NCI-H128 (cell line): ENCODE results near the gene MMP20.

Source experiments
- DNase-seq: peaks from one replicate; lab custom pipeline; 2025; ENCODE audit not compliant: unreplicated experiment; lab: John Stamatoyannopoulos, UW

Gene MMP20

GRCh38 chr11:102623998-102624397 is 1.1 kb downstream of the MMP20 start:
- no peak for DNase-seq

DNA sequence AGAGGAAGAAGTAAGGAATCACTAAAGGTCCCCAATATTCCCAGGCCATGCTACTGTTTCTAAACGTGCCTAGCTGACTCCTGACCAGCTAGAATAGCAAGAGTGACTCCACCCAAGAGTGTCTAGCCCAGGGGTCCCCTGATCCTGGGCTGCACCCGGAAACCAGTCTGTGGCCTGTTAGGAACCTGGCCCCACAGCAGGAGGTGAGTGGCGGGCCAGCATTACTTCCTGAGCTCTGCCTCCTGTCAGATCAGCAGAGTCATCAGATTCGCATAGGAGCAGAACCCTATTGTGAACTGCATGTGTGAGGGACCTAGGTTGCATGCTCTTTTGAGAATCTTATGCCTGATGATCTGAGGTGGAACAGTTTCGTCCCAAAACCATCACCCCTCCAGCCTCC is 2.0 kb downstream of the MMP20 start:
- no peak for DNase-seq

- no peak for DNase-seq
These were observed 2.9 kb downstream of the MMP20 start for GRCh38 chr11:102622258-102622657.

DNA sequence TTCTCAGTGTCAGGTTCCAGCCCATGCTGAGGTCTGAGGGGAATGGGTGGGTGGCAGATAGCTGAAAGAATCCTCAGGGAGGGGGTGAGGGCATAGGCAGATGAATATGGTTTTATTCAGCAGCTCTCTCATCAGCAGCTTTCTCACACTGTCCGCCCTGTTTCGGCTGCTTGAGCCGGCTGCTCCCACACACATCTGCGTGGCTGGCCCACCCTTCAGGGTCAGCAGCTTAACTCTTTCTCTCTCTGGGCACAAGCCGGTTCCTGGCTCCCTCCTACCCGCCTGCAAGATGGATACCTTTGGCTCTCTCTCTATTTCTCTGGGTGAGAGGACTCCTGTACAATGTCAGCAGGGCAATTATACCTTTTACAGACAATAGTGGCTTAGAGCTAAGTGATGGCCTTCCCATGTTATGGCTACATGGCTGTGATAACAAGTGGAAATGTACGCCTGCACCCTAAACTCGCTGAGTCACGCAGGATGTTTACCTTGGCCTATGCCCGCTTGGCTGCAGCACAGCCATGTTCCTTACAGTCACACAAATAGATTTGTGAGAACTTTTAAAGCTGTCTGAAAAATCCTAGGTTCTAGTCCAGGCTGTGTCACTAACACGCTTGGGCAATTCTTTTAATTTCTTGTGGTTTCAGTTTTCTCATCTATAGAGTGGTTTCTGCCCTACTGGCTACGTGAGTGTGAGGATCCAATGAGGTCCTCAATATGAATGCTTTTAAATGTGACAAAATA is 4.1 kb downstream of the MMP20 start:
- no peak for DNase-seq

DNA sequence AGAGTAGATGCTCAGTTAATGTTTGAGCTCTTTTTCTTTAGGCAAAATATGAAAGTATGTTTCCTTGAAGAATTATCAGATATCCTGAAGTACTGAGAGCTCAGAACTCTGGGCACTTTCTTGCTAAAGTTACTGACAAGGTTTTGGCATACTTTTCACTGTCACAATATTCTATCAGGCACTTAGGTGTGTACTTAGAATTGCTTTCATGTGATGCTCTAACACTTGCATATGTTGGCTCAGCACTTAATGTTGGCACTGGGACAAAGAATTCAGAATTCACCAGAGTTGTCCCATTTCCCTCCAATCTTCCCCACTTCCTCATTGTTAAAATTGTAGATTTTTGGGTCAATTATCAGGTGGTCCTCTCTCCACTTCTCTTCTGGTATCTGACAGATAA is 5.0 kb downstream of the MMP20 start:
- no peak for DNase-seq

- DNase-seq, result no peak
These were observed 7.6 kb downstream of the MMP20 start for GRCh38 chr11:102617466-102618008.

DNA sequence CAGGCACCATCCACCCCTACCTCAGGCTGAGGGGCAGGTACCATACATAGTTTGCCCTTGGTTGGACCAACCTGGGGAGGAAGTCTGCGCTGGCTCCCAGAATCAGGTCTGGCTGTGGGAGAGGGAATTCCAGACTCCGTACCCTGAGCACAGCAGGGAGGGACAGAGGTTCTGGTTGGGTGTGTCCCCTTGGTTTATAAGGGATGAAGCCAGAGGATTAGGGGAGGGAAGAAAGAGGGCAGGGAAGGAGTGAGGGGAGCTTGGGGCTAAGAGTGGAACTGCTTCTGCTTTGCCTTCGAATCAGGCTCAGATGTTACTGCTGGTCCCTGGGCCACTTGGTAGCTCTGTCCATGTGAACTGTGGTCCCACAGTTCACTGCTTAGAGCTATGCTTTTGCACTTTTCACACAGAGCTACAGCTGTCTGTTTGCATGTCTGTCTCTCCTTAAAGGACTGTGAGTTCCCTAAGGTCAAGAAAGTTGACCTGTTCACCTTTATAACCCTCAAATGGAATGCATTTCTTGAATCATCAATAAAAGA is 9.2 kb downstream of the MMP20 start:
- no peak for DNase-seq

GRCh38 chr11:102615077-102615893 is 9.8 kb downstream of the MMP20 start:
- no peak for DNase-seq

DNA sequence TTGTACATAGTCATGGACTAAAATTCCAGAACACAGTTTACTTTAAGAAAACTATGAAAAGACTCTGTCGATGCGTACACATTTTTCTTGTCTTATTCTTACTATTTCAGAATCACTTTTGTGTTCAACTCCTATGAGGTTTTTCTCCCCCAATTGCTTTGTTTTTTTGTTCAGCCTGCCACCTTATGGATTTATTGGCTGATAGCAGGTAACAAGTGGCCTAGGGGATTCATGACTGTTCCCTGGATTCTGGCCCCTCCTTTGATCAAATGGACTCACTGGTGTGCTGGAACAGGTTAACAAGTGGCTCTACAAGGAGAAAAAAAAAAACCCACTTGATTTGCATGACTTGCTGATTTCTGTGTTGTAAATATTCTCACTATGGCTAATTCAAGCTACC is 10.6 kb downstream of the MMP20 start:
- DNase-seq, result no peak

DNA sequence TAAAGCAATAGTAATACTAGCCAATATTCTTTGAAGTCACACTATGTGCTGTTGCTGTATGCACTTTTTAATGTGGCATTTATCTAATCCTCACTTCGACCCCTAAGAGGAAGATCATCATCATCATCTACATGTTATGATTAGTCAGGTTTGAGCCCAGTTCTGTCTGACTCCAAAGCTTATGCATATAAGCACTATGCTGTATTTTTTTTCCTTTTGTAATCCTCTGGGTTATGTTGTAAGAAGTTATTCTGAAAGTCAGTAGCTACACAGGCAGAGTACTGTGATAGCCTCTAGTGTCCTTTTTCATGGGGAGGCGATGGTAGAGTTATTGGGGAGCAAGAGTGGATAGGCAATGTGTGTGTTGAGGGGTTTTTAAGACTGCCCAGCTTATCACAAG is 11.1 kb downstream of the MMP20 start:
- no peak for DNase-seq

DNA sequence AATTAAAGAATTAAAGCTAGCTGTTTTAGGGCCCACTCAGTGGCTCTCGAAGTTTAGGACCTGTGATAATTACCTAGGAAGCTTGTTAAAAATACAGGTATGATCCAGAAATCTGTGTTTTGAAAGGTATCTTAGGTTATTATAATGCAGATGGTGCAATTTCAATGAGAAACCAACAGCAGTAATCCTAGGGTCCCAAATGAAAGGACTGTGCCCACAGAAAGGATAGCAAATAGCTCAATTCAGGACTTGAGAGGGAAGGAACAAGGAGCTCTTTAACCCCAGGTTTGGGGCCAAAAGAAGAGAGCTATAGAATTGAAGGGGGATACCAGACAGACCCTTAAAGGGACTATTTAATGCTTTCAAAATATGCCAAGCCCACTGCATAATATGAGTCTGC is 11.7 kb downstream of the MMP20 start:
- no peak for DNase-seq

- no peak for DNase-seq
These were observed 13.8 kb downstream of the MMP20 start for GRCh38 chr11:102611291-102611690.

GRCh38 chr11:102610200-102610599 is 14.9 kb downstream of the MMP20 start:
- no peak for DNase-seq

GRCh38 chr11:102608699-102609098 is 16.4 kb downstream of the MMP20 start:
- no peak for DNase-seq

DNA sequence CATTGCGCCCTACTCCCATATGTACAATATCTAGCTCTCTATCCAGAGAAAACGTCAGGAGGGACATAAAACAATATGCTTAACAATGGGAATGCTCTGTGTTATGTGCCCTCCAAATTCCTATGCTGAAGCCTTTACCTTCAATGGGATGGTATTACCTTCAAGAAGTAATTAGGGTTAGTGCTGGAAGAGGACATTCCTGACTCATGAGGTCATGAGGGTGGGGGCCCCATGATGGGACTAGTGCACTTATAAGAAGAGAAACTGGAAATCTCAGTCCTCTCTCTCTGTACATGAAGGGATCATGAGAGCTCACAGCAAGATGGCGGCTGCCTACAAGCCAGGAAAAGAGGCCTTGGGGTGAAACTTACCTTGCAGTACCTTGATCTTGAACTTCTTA is 20.3 kb downstream of the MMP20 start:
- DNase-seq, result no peak

DNA sequence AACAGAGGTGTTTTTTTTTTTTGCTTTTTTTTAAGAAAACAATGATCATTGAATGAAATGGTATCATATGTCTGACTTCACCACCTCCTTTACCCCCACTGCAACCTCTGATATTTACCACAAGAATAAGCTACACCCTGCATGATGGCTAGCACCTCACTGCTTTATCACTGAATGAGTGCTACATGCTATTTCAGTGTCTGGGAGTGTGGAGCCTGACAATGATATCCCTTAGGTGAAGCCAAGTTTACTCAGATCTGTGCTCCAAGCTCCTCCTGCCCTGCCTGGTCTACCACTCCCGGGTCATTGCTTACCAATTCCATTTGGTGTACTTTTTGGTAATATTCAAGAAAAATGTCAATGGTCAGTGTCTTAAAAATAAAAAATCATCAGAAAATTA is 21.1 kb downstream of the MMP20 start:
- no peak for DNase-seq

DNA sequence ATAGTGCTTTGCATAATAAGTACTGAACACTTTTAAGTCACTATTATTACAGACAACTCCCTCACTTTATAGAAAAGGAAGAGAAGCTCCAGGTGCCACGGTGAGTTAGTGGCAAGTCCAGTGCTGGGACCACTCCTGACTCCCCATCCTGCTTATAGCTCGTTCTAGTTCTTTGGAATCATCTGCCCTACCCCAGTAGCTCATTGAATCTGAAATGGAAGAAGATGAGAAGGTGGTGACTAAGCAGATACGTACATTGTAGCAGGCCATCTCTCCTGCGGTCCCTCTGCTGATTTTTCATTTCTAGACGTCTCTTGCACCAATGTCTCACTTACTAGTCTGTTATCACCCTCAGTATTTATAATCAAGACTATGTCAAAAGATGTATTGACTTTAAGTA is 21.6 kb downstream of the MMP20 start:
- DNase-seq, result no peak

- no peak for DNase-seq
These were observed 22.0 kb downstream of the MMP20 start for GRCh38 chr11:102603091-102603490.

- DNase-seq, result no peak
These were observed 24.5 kb downstream of the MMP20 start for GRCh38 chr11:102600666-102601065.

- no peak for DNase-seq
These were observed 25.4 kb downstream of the MMP20 start for GRCh38 chr11:102599642-102600261.

GRCh38 chr11:102598272-102598671 is 26.9 kb downstream of the MMP20 start:
- no peak for DNase-seq

DNA sequence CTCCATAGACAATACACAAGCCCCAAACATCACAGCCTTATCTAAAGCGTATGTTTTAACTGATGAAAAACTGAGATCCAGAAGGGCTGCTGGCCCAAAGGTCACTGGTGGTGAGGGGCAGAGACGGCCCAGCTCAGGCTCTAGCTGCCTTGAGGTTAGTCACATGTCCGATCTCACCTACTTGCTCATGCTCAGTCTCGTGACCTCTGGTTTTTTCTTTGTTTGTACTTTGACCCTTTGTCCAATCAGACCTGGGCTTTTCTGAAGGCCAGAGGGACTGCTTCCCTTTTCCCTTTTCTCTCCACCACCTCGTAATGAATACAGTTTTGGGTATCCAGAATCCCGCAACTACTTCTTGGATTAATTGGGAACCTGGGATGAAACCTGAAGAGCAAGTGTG is 28.6 kb downstream of the MMP20 start:
- no peak for DNase-seq
